Measurements from ENCODE around the gene BMP7.

Gene BMP7

GRCh38 chr20:57208198-57208597, 58.2 kb downstream of the BMP7 start:
- TF ChIP-seq CTCF (IDR thresholded peaks at IDR 0.05), result no peak

GRCh38 chr20:57207251-57207650, 59.2 kb downstream of the BMP7 start:
- no peak for TF ChIP-seq CTCF (IDR thresholded peaks at IDR 0.05)

GRCh38 chr20:57205606-57206219, 60.7 kb downstream of the BMP7 start:
- no peak for TF ChIP-seq CTCF (IDR thresholded peaks at IDR 0.05)

GRCh38 chr20:57203986-57204385, 62.5 kb downstream of the BMP7 start:
- no peak for TF ChIP-seq CTCF (IDR thresholded peaks at IDR 0.05)

GRCh38 chr20:57203204-57203603, 63.2 kb downstream of the BMP7 start:
- no peak for TF ChIP-seq CTCF (IDR thresholded peaks at IDR 0.05)

GRCh38 chr20:57202309-57202708, 64.1 kb downstream of the BMP7 start:
- TF ChIP-seq CTCF (IDR thresholded peaks at IDR 0.05), result no peak

GRCh38 chr20:57200882-57201695, 65.4 kb downstream of the BMP7 start:
- TF ChIP-seq CTCF (IDR thresholded peaks at IDR 0.05), result no peak

All from LNCAP (cell line).